T-cell (primary cell): ENCODE data around the gene HIPK2. TPM values are rescaled to one million over a fixed set of nuclear protein-coding genes. Genes with fewer than 3 reads are reported as not detected.

Experiments
- ATAC-seq, 4 experiments: fragments of 200-7000 bp in 3 of 4; fragments of 150-1000 bp in 1 of 4; cut with Tn5 transposase; replicated peaks in 1 of 4; 1 replicate in 3 of 4; 2 replicates in 1 of 4; pipeline ENCODE4 v1.10.0; 2021; ENCODE audit warnings: moderate library complexity in 3 of 4, mild to moderate bottlenecking in 2 of 4, moderate number of reproducible peaks in 1 of 4
- CTCF ChIA-PET, 2 donors: fragments of 300-600 bp; sonication (Branson Sonifier 250); formaldehyde crosslinking; loops; one replicate each; lab custom pipeline; 2022; ENCODE audit warnings: antibody characterized with exemption in 2 of 2; lab: Charles Lee
- POLR2A ChIA-PET, 2 donors: fragments of 300-600 bp; sonication (Branson Sonifier 250); formaldehyde crosslinking; loops; one replicate each; lab custom pipeline; 2022; ENCODE audit warnings: antibody characterized with exemption in 2 of 2; lab: Charles Lee
- DNase-seq, 35 experiments: peaks; one replicate each; pipeline versions ENCODE4 v3.0.0 to v3.0.0-alpha.2; 2013 to 2023
- H3K27ac ChIP-seq: one replicate; pipeline ENCODE4 v1.5.1; 2013; ENCODE audit warnings: low read length
- H3K27me3 ChIP-seq, 2 experiments: replicated peaks in 1 of 2; 1 replicate in 1 of 2; 2 replicates in 1 of 2; pipeline versions ENCODE4 v1.6.1 to v1.7.0; 2013; ENCODE audit warnings: low read length in 1 of 2, mixed read lengths in 1 of 2; ENCODE audit not compliant: control insufficient read depth in 2 of 2, insufficient read depth in 2 of 2; ENCODE audit errors: extremely low read depth in 1 of 2
- H3K36me3 ChIP-seq, 2 donors: 1 replicate in 1 of 2; 2 replicates in 1 of 2; pipeline versions ENCODE4 v1.6.1 to v1.7.0; 2013; ENCODE audit warnings: low read length in 1 of 2; ENCODE audit not compliant: control insufficient read depth in 2 of 2, insufficient read depth in 1 of 2; ENCODE audit errors: extremely low read depth in 1 of 2
- H3K4me1 ChIP-seq, 2 experiments: 1 replicate in 1 of 2; 2 replicates in 1 of 2; pipeline versions ENCODE4 v1.6.1 to v1.7.0; 2013; ENCODE audit warnings: low read length in 2 of 2, mixed read lengths in 1 of 2; ENCODE audit not compliant: insufficient read depth in 2 of 2, control insufficient read depth in 1 of 2; ENCODE audit errors: extremely low read depth in 1 of 2
- H3K4me3 ChIP-seq, 2 donors: 1 replicate in 1 of 2; 2 replicates in 1 of 2; pipeline versions ENCODE4 v1.5.1 to v1.7.0; 2013; ENCODE audit warnings: mild to moderate bottlenecking in 2 of 2, low read length in 1 of 2, moderate library complexity in 1 of 2; ENCODE audit not compliant: control insufficient read depth in 1 of 2; ENCODE audit errors: extremely low read depth in 1 of 2
- H3K9me3 ChIP-seq: 2 replicates; pipeline ENCODE4 v1.7.0; 2013
- H3K27ac Mint-ChIP-seq, 2 donors: one replicate each; pipeline ENCODE4 v1.8.0; 2020 to 2021; ENCODE audit warnings: mild to moderate bottlenecking in 2 of 2, mixed read lengths in 2 of 2
- H3K27me3 Mint-ChIP-seq, 2 donors: one replicate each; pipeline ENCODE4 v1.8.0; 2021 to 2022; ENCODE audit warnings: mixed read lengths in 2 of 2
- H3K36me3 Mint-ChIP-seq: one replicate; pipeline ENCODE4 v1.8.0; 2021; ENCODE audit warnings: mixed read lengths
- H3K4me1 Mint-ChIP-seq, 3 donors: one replicate each; pipeline ENCODE4 v1.8.0; 2020 to 2022; ENCODE audit warnings: mixed read lengths in 3 of 3, mild to moderate bottlenecking in 1 of 3
- H3K4me3 Mint-ChIP-seq, 3 donors: one replicate each; pipeline ENCODE4 v1.8.0; 2020 to 2022; ENCODE audit warnings: mild to moderate bottlenecking in 3 of 3, mixed read lengths in 3 of 3, moderate library complexity in 3 of 3
- H3K9me3 Mint-ChIP-seq, 3 donors: one replicate each; pipeline ENCODE4 v1.8.0; 2020 to 2022; ENCODE audit warnings: mixed read lengths in 3 of 3
- WGBS: methylation state at CpG from one replicate; pipeline ENCODE4 v1.1.5; 2013; ENCODE audit warnings: missing lambda C conversion rate; ENCODE audit not compliant: insufficient coverage; 5-methylcytosine and 5-hydroxymethylcytosine counted together
- total RNA-seq, 35 experiments: library from RNA in 6 of 35; stranded (reverse) in 6 of 35; fragments of 120-200 nt in 1 of 35; gene quantifications; one replicate each; pipeline versions ENCODE4 v1.2.1 to v1.2.4 and lab custom pipeline; 2013 to 2026

HIPK2 gene
- total RNA-seq, 5 donors from 2014 or later (not counting 1 experiment from before 2014, with no cell fraction given), result 32.7 to 34.5 (median 33.5) TPM

DNA sequence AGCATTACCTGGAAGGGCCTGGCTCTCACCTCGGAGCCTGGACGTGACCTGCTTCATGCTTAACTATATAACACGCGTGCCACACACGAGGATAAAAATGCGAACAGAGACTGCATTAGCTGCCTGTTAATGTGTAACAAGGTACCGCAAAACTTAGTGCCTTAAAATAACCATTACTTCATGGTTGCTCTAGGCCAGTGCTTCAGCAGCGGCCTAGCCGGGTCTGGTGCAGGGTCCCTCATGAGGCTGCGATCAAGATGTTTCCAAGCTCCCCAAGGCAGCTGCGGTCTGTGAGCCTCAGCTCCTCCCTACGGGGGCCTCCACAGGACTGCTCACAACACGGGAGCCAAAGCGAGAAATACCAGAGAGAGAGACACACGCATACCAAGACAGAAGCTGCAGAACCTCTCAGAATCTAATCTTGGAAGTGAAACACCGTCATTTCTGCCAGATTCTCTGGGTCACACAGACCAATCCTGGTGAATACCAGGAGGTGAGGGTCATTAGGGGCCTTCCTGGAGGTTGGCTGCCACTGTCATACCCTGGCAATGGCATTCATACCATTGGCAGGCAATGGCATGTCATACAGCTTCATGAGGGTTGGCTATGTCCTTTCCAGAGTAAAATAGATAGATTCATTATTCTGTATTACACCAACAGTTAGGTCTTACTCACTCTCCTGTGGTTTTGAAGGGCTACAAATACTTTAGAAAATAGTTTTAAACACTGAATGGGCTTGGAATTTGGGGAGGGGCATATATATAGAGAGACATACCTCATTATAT is 94.5 kb downstream of the HIPK2 start:
- POLR2A ChIA-PET, result no interaction called here
- ATAC-seq, result no peak

DNA sequence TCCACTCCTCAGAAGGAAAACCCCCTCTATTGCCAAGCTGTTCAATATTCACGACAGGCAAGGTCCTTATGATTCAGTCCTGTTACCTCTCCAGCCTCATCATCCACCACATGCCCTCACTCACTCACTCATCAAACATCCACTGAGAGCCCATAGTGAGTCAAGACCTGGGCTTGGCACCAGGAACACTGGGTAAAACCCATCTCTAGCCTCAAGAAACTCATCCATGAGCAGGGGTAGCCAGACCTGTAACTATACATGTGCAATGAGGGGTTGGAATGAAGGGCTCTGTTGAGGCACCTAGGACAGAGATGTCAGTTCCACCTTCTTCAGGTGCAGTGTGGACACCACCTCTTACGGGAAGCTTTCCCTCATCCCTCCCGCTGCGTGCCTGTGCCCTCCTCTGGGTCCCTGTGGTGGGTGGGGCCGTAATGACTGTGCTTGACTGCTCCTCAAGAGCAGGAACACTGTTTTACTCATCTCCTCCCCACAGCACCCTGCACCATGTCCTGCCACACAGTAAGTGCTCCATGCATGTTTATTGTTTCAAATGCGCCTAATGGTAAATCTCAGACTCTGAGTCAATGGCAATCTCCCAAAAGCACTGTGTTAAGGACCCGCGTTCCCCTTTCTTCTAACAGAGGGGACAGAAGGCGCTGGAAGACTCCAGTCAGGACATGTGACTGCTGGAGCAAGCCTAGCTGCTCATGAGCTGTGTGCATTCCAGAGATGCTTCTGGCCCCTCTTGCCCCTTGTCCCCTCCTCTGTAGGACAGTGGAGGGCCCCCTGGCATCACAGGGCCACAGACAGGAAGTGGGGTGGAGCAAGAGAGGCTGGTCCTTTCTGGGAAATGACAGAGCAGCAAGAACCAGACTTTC is 95.4 kb downstream of the HIPK2 start:
- DNase-seq (no peak), ATAC-seq (peak in 1 of 4 experiments; percentile 15)
- H3K4me3 ChIP-seq, result no peak overlapping the region
- WGBS, result 76% methylated on average over 7 of the region's 9 CpGs
- POLR2A ChIA-PET, result no interaction called here
- peak overlapping the region in 1 of 3 donors; percentile 22 for H3K4me3 Mint-ChIP-seq
- CTCF ChIA-PET, result no interaction called here
- no peak overlapping the region for H3K27ac ChIP-seq
- H3K36me3 ChIP-seq, result no peaks in the 10 kb centered on the region
- peaks cover 7 to 11% (median 10%) of the 10 kb centered on the region in 3 donors for H3K9me3 Mint-ChIP-seq
- peaks cover 34% of the 10 kb centered on the region for H3K36me3 Mint-ChIP-seq
- no peaks in the 10 kb centered on the region for H3K9me3 ChIP-seq
- H3K27ac Mint-ChIP-seq, result peak overlapping the region; percentile 30 to 79
- H3K27me3 ChIP-seq, result no peaks in the 10 kb centered on the region
- H3K27me3 Mint-ChIP-seq, result no peaks in the 10 kb centered on the region
- H3K4me1 ChIP-seq, result peaks cover 13 to 31% of the 10 kb centered on the region in 2 experiments
- H3K4me1 Mint-ChIP-seq, result peaks cover 48 to 53% (median 49%) of the 10 kb centered on the region in 3 donors

More for the DNA sequence above, 94.5 kb downstream of the HIPK2 start:
- no peaks in the 10 kb centered on the region for H3K27me3 ChIP-seq
- WGBS, result 89% methylated on average over 15 of the region's 16 CpGs
- no peak overlapping the region for H3K4me3 ChIP-seq
- Mint-ChIP-seq H3K27ac (peak overlapping the region in 1 of 2 donors; percentile 64), H3K9me3 (peaks cover 7 to 11% (median 10%) of the 10 kb centered on the region in 3 donors), H3K4me1 (peaks cover 52 to 57% (median 52%) of the 10 kb centered on the region in 3 donors), H3K4me3 (no peak overlapping the region), H3K27me3 (no peaks in the 10 kb centered on the region), H3K36me3 (peaks cover 34% of the 10 kb centered on the region)
- no peak overlapping the region for H3K27ac ChIP-seq
- no peak for DNase-seq
- H3K4me1 ChIP-seq, result peaks cover 13 to 31% of the 10 kb centered on the region in 2 experiments
- H3K9me3 ChIP-seq, result no peaks in the 10 kb centered on the region
- CTCF ChIA-PET, result no interaction called here
- no peaks in the 10 kb centered on the region for H3K36me3 ChIP-seq

DNA sequence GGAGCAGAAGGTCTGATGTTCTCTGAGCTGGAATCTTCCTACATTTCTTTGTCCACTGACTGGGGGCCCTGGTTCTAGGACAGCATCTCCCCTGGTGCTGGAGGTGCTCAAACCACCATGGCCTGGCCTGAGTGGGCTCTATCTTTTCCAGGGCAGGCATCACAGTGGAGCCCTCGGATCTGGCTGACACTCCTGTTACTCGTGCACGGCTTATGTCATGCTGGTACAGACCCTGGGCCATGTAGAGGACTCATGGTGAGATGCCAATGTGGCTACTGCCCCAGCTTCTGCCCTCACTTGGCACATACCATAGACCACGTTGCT is 96.0 kb downstream of the HIPK2 start:
- H3K4me3 Mint-ChIP-seq, result peak overlapping the region in 2 of 3 donors; percentile 22 to 31

DNA sequence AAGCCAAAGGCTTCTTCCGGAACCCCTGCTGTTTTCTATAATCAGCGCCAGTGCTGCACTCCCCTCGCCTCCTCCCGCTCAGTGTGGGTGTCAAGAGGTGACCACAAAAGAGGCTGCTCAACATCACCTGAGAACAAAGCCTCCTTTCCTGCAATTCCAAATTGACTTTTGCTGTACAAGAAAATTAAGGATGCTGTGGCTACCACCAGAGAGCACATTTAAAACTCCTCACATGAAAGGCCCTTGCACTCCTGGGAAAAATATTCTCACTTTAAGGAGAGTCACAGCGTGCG is 96.4 kb downstream of the HIPK2 start:
- DNase-seq (no peak), ATAC-seq (no peak)
- Mint-ChIP-seq H3K4me3 (peak overlapping the region in 2 of 3 donors; percentile 22 to 31), H3K27me3 (no peaks in the 10 kb centered on the region), H3K9me3 (peaks cover 3 to 6% (median 5%) of the 10 kb centered on the region in 3 donors), H3K36me3 (peaks cover 28% of the 10 kb centered on the region), H3K4me1 (peaks cover 48 to 52% (median 51%) of the 10 kb centered on the region in 3 donors), H3K27ac (peak overlapping the region; percentile 79 to 82)
- Histone ChIP-seq H3K4me3 (no peak overlapping the region), H3K9me3 (no peaks in the 10 kb centered on the region), H3K4me1 (peaks cover 13 to 31% of the 10 kb centered on the region in 2 experiments), H3K27ac (no peak overlapping the region), H3K27me3 (no peaks in the 10 kb centered on the region), H3K36me3 (no peaks in the 10 kb centered on the region)
- 45% methylated on average over 5 of the region's 6 CpGs for WGBS
- ChIA-PET CTCF (no interaction called here), POLR2A (interaction anchor here in 1 of 2 donors (0.7 kb wide), 1 partner anchor 87 kb away, joined by 3 read pairs; no protein-coding TSS in a partner anchor)

More for the DNA sequence above, 96.0 kb downstream of the HIPK2 start:
- no peak overlapping the region for H3K27ac ChIP-seq
- Mint-ChIP-seq H3K4me1 (peaks cover 48 to 54% (median 49%) of the 10 kb centered on the region in 3 donors), H3K27me3 (no peaks in the 10 kb centered on the region), H3K27ac (peak overlapping the region; percentile 7 to 79), H3K36me3 (peaks cover 32% of the 10 kb centered on the region), H3K9me3 (peaks cover 7 to 10% (median 8%) of the 10 kb centered on the region in 3 donors)
- no peaks in the 10 kb centered on the region for H3K36me3 ChIP-seq
- DNase-seq (no peak), ATAC-seq (no peak)
- peaks cover 13 to 31% of the 10 kb centered on the region in 2 experiments for H3K4me1 ChIP-seq
- H3K9me3 ChIP-seq, result no peaks in the 10 kb centered on the region
- 81% methylated on average over 4 of the region's 4 CpGs for WGBS
- no peaks in the 10 kb centered on the region for H3K27me3 ChIP-seq
- no peak overlapping the region for H3K4me3 ChIP-seq
- POLR2A ChIA-PET, result no interaction called here
- CTCF ChIA-PET, result no interaction called here

DNA sequence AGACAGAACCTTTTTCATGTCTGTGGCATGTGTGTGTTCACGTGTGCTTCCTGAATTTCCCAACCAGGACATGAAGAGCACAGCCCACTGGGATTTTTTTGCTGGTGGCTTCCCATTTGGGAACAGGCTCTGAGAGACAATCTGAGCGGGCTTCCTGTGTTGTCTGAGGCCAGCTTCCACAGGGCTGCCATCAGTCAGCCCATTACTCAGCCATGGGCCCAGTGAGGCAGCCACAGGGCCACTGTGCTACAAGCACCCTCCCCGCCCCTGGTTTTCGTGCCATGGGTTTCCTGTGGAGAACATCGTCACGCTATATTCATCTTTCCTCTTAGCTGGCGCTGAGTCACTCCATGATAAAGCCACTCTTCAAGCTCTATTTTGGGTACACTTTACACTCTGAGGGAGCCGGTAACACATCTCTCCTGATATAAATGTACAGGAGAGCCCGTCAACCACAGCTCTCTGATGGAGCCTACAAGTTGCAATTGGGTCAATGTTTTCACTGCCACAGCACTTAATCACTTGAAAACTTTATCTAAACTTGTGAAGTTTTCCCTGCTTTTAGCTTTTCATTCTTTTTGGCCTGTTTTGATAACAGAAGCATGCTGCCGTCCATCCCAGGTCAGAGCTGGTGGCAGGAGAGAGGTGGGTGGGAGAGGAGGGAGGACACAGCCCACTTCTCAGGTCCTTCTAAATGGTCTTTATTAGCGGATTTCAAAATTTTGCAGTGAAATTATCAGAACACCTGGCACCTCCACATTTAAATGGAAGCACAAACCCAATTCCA is 96.9 kb downstream of the HIPK2 start:
- peaks cover 48 to 57% (median 56%) of the 10 kb centered on the region in 3 donors for H3K4me1 Mint-ChIP-seq
- ATAC-seq, result peak in 3 of 4 experiments; percentile 75 to 92 (median 76)
- no peak overlapping the region for H3K4me3 ChIP-seq
- H3K36me3 Mint-ChIP-seq, result peaks cover 28% of the 10 kb centered on the region
- H3K4me3 Mint-ChIP-seq, result peak overlapping the region in 2 of 3 donors; percentile 13 to 31
- H3K27ac Mint-ChIP-seq, result peak overlapping the region; percentile 79 to 82
- no peaks in the 10 kb centered on the region for H3K36me3 ChIP-seq
- no peaks in the 10 kb centered on the region for H3K27me3 Mint-ChIP-seq
- H3K4me1 ChIP-seq, result peaks cover 13 to 31% of the 10 kb centered on the region in 2 experiments
- no peaks in the 10 kb centered on the region for H3K9me3 ChIP-seq
- peak in 20 of 35 experiments; percentile 5 to 55 (median 20) for DNase-seq
- H3K27me3 ChIP-seq, result no peaks in the 10 kb centered on the region
- 48% methylated on average over 6 of the region's 11 CpGs for WGBS
- CTCF ChIA-PET, result no interaction called here
- no peak overlapping the region for H3K27ac ChIP-seq
- POLR2A ChIA-PET, result interaction anchor here in 1 of 2 donors (0.7 kb wide), 1 partner anchor 87 kb away, joined by 3 read pairs; no protein-coding TSS in a partner anchor
- H3K9me3 Mint-ChIP-seq, result peaks cover under 1 to 2% (median 2%) of the 10 kb centered on the region in 3 donors
